Measurements from ENCODE around the gene HERPUD1. TPM values are rescaled to one million over a fixed set of nuclear protein-coding genes. Genes with fewer than 3 reads are reported as not detected.

Gene HERPUD1
- total RNA-seq, 1 donor from 2014 or later, result 97.7 TPM

- no peak overlapping the region for H3K27ac ChIP-seq
- no peaks in the 10 kb centered on the region for H3K27me3 ChIP-seq
- no peaks in the 10 kb centered on the region for H3K9me3 ChIP-seq
- DNase-seq (ENCODE audit: extremely low spot score in 2 of 2), result no peak
- intact Hi-C loops (cut with DNase I), result loop anchor here (5.0 kb wide), 1 partner anchor 576 kb away; no protein-coding TSS in a partner anchor
- no peak for TF ChIP-seq POLR2AphosphoS5 (IDR thresholded peaks at IDR 0.05; ENCODE audit: insufficient read depth in 1 of 2, low read depth in 1 of 2)
- no peak for TF ChIP-seq CTCF (IDR thresholded peaks at IDR 0.05)
- no peak for TF ChIP-seq POLR2A (IDR thresholded peaks at IDR 0.05)
- no peaks in the 10 kb centered on the region for H3K36me3 ChIP-seq
- H3K4me3 ChIP-seq, result no peak overlapping the region
- peaks cover 15% of the 10 kb centered on the region for H3K4me1 ChIP-seq
Measured at GRCh38 chr16:56921571-56921970, 10.4 kb upstream of the HERPUD1 start.

GRCh38 chr16:56923481-56924091 is 8.4 kb upstream of the HERPUD1 start:
- H3K4me3 ChIP-seq, result no peak overlapping the region
- TF ChIP-seq POLR2AphosphoS5 (IDR thresholded peaks at IDR 0.05; ENCODE audit: insufficient read depth in 1 of 2, low read depth in 1 of 2) (no peak), POLR2A (IDR thresholded peaks at IDR 0.05) (no peak), CTCF (IDR thresholded peaks at IDR 0.05) (no peak)
- no peak for DNase-seq (ENCODE audit: extremely low spot score in 2 of 2)
- no peaks in the 10 kb centered on the region for H3K9me3 ChIP-seq
- no peaks in the 10 kb centered on the region for H3K27me3 ChIP-seq
- peaks cover 7% of the 10 kb centered on the region for H3K4me1 ChIP-seq
- no peak overlapping the region for H3K27ac ChIP-seq
- intact Hi-C loops (cut with DNase I), result loop anchor here (5.0 kb wide), 1 partner anchor 574 kb away; no protein-coding TSS in a partner anchor
- H3K36me3 ChIP-seq, result no peaks in the 10 kb centered on the region

- TF ChIP-seq POLR2AphosphoS5 (IDR thresholded peaks at IDR 0.05; ENCODE audit: insufficient read depth in 1 of 2, low read depth in 1 of 2), result no peak
- TF ChIP-seq CTCF (IDR thresholded peaks at IDR 0.05), result no peak
- TF ChIP-seq POLR2A (IDR thresholded peaks at IDR 0.05), result no peak
- no peak overlapping the region for H3K4me3 ChIP-seq
- peaks cover 10% of the 10 kb centered on the region for H3K4me1 ChIP-seq
- intact Hi-C loops (cut with DNase I), result no loop called here
- H3K36me3 ChIP-seq, result no peaks in the 10 kb centered on the region
- no peak overlapping the region for H3K27ac ChIP-seq
- no peak for DNase-seq (ENCODE audit: extremely low spot score in 2 of 2)
- no peaks in the 10 kb centered on the region for H3K9me3 ChIP-seq
- no peaks in the 10 kb centered on the region for H3K27me3 ChIP-seq
Measured at GRCh38 chr16:56927471-56927870, 4.5 kb upstream of the HERPUD1 start.

GRCh38 chr16:56929639-56930038 is 2.3 kb upstream of the HERPUD1 start:
- TF ChIP-seq POLR2A (IDR thresholded peaks at IDR 0.05) (no peak), POLR2AphosphoS5 (IDR thresholded peaks at IDR 0.05; ENCODE audit: insufficient read depth in 1 of 2, low read depth in 1 of 2) (no peak), CTCF (IDR thresholded peaks at IDR 0.05) (no peak)
- no peak for DNase-seq (ENCODE audit: extremely low spot score in 2 of 2)
- no peaks in the 10 kb centered on the region for H3K36me3 ChIP-seq
- H3K9me3 ChIP-seq, result no peaks in the 10 kb centered on the region
- H3K27me3 ChIP-seq, result no peaks in the 10 kb centered on the region
- H3K4me1 ChIP-seq, result peaks cover 23% of the 10 kb centered on the region
- no peak overlapping the region for H3K27ac ChIP-seq
- H3K4me3 ChIP-seq, result no peak overlapping the region
- intact Hi-C loops (cut with DNase I), result loop anchor here (5.0 to 10.0 kb wide), 2 partner anchors 58 to 65 kb away; partner anchors contain the start of genes NLRC5 and SLC12A3

Data from vagina (tissue), 2 donors.